Stimulated activated CD8-positive, alpha-beta memory T cell treated with anti-CD3 and anti-CD28 coated beads, Interleukin-15, amount 100 ng/mL, for 48 hours (primary cell): ENCODE data around the gene TMEM263.
"Not testable (repeated sequence)": the region's sequence is repeated elsewhere in the genome, so short reads cannot be mapped to it uniquely, and the experiment has no call there.

Experiments used
- DNase-seq, 2 donors: peaks; one replicate each; pipeline ENCODE4 v3.0.0-alpha.2; 2020; ENCODE audit warnings: low read depth in 2 of 2

Gene TMEM263

DNA sequence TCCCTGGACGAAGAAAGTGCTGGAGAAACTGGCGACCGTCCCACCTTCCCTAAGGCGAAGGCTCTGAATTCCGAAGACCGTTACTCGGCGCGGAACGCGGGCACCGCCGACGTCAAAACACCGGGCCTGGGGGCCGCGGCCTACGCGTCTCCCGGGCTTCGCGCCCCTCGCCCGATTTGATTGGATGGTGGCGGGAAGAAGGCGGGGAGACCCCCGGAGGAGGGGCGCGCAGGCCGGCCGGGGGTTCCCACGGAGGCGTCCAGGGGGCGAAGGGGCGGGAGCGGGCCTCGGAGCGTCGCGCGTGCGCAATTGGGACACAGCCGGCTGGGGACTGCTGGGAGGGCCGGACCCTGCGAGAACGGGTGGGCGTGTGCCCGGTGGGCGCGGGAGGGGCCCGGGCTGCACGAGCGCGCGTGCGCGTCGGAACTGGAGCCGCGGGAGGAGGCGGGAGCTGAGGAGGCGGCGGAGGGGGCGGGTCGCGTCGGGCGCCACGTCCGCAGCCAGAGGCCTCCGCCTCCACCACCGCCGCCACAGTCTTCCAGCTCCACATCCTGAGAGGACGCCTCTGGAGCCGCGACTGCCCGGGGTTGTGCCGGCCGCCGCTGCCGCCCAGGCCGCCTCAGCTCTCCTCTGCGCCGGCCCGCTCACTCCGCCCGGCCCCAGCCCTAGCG is at the start of gene TMEM263:
Gene TMEM263, plus strand, starts transcription at position 531 of the 671 bp plus-strand sequence. CDS start 11,210 bp downstream, outside the sequence.
- peak; percentile 93 for DNase-seq

DNA sequence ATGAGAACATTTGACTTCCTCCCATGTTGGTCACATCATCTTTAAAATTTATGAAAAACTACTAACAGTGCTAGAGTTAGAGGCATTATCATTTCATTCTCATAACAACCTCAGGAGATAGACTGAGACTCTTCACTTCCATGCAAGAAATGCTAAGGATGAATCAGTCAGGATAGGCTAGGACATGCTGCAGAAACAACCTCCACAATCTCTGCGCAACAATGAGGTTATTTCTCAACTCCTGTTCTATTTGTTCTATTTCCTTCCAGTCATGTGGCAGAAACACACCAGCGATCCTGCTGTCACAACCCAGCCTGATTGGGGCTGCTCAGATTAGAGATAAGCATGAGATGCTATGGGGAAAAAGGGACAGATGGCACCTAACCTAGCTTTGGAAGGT is 49.0 kb upstream of the TMEM263 start:
- no peak for DNase-seq

DNA sequence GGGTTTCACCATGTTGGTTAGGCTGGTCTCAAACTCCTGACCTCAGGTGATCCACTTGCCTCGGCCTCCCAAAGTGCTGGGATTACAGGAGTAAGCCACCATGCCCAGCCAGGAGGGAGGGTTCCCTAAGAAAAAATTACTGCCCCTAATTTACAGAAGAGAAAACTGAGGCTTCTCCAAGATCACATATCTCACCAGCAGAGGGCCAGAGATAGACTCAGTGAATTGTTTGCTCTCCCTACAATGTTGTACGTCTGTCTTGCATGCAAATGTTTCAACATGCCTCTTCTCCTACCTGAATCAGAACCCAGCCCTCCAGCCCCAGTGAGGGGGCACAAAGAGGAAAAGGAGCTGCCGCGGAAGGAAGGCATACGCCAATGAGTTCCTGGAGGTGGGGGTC is 48.3 kb upstream of the TMEM263 start:
- DNase-seq, result no peak

- DNase-seq, result no peak
Measured at GRCh38 chr12:106907846-106908245, 47.9 kb upstream of the TMEM263 start.

GRCh38 chr12:106908561-106908960 is 47.1 kb upstream of the TMEM263 start:
- DNase-seq, result no peak

DNA sequence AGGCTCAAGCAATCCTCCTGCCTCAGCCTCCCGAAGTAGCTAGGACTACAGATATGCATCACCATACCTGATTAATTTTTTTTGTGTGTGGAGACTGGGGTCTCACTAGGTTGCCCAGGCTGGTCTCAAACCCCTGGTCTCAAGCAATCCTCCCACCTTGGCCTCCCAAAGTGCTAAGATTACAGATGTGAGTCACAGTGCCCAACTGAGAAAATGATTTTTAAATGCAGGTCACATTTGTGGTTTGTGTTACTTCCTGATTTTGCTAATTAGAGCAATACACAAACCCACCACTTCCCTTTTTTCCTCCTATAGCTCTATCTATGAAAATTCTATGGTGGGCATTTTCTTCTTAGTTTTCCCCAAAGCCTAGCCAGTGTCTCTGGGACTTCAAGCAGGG is 45.5 kb upstream of the TMEM263 start:
- DNase-seq, result no peak

GRCh38 chr12:106911581-106911980 is 44.1 kb upstream of the TMEM263 start:
- no peak for DNase-seq

GRCh38 chr12:106913456-106913855 is 42.3 kb upstream of the TMEM263 start:
- DNase-seq, result no peak

DNA sequence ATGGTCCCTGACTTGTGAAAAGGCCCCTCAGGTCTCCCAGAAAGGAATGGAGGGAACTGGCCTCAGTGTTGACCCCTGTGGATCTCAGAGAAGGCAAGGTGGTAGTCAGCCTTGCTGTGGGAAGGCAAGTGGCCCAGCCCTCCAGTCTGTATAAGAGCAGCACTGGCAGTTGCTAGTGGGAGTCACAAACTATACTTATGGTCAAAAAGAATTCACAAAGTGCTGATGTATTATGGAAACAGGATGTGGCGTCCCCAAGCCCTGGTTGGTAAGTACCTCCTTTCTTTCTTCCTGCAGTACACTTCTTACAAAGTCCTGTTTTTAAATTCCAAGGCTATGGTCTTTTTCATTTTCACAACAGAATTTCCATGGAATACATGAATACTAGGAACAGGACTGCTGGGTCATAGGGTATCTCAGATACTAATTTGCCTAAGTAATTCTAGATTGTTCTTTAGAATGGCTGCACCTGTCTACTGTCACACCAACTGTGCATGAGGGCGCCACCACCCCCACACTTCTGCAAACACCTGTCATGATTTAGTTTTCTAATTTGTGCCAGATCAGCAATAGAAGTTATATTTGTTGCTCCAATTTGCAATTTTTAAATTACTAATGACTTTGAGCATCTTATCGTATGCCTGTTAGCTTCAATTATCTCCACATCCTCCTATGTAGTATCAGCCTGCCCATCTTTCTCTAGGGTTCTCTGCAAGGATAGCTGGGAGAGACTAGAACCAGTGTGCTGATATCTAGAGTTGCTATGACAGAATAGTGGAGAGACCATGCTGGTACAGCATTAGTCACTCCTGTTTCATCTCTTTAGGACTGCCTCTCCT is 40.7 kb upstream of the TMEM263 start:
- peak in 1 of 2 donors; percentile 8 for DNase-seq

DNA sequence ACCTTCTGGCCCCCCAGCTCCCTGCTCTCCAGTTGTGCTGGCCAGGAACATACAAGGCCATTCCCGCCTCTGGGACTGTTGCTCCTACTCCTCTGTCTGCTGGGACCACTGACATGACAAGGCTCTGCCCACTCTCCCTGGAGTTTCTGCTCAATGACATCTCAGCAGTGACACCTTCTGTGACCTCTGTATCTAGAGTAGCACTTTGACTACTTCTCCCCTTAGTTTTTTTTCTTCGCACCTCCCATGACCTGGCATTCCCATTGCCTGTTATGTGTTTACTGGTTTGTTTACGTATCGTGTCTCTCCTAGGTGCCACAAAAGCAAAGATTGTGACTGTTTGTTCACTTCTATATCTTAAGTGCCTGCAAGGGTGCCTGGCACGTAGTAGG is 40.1 kb upstream of the TMEM263 start:
- DNase-seq, result no peak

DNA sequence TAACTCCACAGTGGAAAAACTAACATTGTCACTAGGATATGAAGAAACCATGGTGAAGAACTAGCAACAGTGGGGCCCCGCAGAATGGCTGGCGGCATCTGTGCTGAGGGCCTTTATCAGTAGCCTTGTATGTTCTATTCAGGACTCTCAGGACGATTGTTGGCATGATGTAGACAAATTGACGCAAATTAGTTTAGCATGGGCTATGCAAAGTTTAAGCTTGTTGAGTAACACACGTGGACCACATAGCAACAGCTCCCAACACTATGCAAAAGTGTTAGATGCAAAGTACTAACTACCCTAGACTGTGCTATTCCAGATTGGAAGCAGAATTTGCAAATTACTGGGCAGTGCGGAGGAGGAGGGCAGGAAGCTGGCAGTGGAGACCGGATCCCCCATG is 38.2 kb upstream of the TMEM263 start:
- DNase-seq, result no peak

DNA sequence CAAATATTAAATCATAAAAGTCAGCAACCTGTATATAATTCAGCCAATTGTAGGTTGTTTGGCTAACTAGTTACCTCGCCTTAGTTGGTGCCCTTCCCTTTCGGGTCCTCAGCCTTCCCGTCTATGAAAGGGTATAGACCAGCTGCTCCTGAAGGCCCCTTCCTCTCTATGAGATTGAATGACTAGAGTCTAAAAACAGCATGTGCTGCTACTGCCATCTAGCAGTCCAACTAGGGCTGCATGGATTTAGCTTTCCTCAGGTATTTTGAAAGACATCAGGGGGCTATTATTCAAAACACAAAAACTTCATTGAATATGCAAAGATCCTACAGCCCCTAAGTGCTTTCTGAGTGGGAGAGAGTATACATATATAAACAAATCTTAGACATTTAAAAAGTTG is 37.0 kb upstream of the TMEM263 start:
- no peak for DNase-seq

DNA sequence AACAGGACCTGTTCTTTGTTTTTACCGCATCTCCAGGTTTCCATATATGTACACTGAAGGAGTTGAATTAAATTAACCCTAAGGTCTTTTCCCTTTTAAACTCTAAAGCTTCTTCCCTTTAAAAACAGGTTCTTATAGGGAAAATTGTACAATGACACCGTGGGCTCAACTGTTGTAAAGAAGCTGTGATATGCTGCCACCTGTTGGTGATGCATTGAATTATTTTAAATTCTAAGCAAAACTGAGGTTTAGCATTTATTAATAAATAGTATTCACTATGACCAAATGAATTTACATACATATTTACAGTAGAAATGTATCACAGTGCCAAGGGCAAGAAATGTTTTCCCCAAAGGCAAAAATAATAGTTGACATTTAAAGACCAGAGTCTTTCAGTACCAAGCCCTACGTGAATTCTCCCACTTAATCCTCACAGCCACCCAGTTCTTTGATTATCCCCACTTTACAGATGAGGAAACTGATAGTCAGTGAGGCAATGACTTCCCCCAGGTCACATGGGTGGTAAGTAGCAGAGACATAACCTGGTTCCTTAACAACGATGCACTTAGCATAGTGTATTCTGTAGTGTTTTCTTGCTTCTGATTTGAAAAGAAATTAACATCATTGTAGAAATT is 35.7 kb upstream of the TMEM263 start:
- DNase-seq, result no peak

DNA sequence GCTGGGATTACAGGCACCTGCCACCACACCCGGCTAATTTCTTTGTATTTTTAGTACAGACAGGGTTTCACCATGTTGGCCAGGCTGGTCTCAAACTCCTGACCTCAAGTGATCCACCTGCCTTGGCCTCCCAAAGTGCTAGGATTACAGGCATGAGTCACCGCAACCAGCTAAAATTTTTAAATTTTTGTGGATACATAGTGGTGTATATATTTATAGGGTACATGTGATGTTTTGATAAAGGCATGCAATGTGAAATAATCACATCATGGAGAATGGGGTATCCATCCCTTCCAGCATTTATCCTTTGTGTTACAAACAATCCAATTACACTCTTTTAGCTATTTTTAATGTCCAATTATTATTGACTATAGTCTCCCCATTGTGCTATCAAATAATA is 33.7 kb upstream of the TMEM263 start:
- DNase-seq, result not testable (repeated sequence)

- not testable (repeated sequence) for DNase-seq
Measured at GRCh38 chr12:106923594-106923993, 32.1 kb upstream of the TMEM263 start.

GRCh38 chr12:106924268-106924861 is 31.3 kb upstream of the TMEM263 start:
- no peak for DNase-seq

GRCh38 chr12:106926657-106927056 is 29.1 kb upstream of the TMEM263 start:
- no peak for DNase-seq

DNA sequence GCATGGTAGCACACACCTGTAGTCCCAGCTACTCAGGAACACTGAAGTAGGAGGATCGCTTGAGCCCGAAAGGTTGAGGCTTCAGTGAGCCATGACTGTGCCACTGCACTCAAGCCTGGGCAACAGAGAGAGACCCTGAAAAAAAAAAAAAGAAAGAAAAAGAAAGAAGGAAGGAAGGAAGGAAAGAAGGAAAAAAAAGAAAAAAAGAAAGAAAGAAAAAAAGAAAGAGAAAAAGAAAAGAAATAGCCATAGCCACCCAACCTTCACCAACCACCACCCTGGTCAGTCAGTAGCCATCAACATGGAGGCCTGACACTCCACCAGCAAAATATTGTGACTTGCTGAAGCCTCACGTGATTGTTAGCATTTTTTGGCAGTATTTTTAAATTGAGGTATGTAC is 21.4 kb upstream of the TMEM263 start:
- DNase-seq, result no peak

DNA sequence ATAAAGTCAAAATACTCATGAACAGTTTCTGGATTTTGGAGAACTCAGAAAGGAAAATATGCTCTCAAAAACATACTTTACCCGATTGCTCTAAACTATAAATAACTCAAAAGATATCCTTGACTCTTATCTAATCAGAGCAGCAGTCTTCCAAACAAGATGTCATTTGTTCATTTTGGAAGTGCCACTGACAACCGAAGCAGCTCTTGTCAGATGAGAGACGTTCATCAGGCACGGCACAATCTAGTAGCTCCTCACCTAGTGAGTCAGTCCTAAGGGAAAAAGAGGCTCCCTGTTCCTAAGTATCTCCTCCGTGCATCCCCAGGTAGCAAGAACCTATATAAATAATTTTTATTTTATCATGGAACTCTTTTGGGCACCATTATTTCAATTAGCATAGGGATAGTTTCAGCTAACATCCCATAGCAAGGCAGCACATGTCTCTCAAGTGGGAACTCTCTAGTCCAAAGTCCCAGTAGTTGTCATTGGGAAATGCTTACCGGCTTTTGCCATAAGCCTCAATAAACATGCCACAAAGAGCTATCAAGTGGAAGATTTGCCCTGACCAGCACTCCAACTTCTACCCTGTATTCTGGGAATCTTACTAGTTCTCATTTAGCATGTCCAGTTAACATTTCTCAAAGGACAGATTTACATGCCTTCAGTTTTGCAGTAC is 14.1 kb upstream of the TMEM263 start:
- DNase-seq, result no peak

GRCh38 chr12:106942775-106943174 is 12.9 kb upstream of the TMEM263 start:
- no peak for DNase-seq

DNA sequence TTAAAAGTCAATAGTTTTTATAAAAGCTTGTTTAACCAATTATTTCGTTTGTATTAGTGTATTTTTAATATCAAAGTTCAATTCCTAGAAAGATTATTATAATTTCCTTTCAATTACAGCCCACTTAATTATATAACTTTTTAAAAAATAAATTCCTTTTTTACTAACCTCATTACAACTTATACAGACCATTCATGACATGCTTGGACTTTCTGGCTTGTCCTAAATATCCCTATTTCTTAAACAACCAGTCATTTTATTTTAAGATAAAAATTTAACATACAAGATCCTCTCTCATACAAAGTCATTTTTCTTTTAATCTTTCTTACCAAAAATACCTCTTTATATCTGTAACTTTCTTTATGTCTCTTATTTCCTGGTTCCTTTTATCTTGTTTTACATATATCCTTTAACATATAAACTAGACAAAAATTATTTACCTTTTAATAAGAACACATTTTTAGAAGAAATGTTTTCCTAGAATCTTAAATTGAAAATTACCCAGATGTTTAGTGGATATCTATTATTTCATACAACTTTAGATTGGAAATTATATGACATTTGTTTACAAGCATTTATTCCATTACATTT is 10.4 kb upstream of the TMEM263 start:
- DNase-seq, result no peak
